B cell (primary cell): ENCODE results near the gene ABLIM1.

ENCODE experiments used
- EZH2 ChIP-seq: IDR thresholded peaks from 2 replicates; pipeline ENCODE4 v1.6.1; 2012; ENCODE audit warnings: borderline replicate concordance, low read depth, mild to moderate bottlenecking, moderate library complexity, low read length; ENCODE audit not compliant: insufficient read depth, poor library complexity, severe bottlenecking
- TF ChIP-seq, protein P1 (sequence below): fragments of 200-600 bp; IDR thresholded peaks from one replicate; pipeline ENCODE4 v1.8.0; 2022; ENCODE audit warnings: antibody characterized with exemption, mild to moderate bottlenecking

DNA sequence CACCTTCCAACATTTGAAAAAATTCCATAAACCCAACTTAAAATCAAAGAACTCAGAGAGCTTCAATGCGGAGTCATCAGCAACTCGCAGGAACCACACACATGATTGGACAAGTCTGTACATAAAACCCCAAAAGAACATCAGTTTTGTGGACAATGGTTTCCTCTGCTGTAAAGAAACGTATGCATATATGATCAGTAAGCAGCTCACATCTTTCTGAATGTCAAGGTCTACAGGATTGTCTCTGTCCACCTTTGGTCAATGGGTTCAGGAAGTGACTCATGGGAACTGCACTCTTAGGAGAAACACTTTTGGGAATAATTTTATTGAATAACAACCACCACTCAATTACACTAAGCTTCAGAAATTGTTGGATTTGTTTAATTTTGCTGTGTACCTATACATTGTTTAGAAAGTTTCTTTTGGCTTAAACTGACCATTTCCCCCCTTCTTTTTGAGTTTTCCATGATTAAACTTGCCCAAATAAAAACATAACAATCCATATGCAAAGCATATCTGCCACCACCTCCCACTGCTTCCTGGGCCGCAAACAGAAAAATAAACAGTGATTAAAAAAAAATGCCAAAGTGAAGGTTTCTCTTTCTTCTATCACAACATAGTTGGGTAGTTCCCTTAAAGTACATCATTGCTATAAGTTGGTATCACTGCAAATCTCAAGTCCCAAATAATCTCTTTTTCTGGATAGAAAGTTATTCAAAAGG lies 226.5 kb downstream of the ABLIM1 start:
- TF ChIP-seq, protein P1, sequence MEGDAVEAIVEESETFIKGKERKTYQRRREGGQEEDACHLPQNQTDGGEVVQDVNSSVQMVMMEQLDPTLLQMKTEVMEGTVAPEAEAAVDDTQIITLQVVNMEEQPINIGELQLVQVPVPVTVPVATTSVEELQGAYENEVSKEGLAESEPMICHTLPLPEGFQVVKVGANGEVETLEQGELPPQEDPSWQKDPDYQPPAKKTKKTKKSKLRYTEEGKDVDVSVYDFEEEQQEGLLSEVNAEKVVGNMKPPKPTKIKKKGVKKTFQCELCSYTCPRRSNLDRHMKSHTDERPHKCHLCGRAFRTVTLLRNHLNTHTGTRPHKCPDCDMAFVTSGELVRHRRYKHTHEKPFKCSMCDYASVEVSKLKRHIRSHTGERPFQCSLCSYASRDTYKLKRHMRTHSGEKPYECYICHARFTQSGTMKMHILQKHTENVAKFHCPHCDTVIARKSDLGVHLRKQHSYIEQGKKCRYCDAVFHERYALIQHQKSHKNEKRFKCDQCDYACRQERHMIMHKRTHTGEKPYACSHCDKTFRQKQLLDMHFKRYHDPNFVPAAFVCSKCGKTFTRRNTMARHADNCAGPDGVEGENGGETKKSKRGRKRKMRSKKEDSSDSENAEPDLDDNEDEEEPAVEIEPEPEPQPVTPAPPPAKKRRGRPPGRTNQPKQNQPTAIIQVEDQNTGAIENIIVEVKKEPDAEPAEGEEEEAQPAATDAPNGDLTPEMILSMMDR, result no peak
- TF ChIP-seq EZH2, result no peak
